Activated CD8-positive, alpha-beta memory T cell treated with anti-CD3 and anti-CD28 coated beads, Interleukin-2, amount 50 U/mL, for 1 hour (primary cell): ENCODE measurements around the gene DGKH.
"Not testable (repeated sequence)": the region's sequence is repeated elsewhere in the genome, so short reads cannot be mapped to it uniquely, and the experiment has no call there.

ENCODE experiments used
- DNase-seq: peaks from one replicate; pipeline ENCODE4 v3.0.0-alpha.2; 2020; ENCODE audit errors: extremely low read depth

The DGKH gene

DNA sequence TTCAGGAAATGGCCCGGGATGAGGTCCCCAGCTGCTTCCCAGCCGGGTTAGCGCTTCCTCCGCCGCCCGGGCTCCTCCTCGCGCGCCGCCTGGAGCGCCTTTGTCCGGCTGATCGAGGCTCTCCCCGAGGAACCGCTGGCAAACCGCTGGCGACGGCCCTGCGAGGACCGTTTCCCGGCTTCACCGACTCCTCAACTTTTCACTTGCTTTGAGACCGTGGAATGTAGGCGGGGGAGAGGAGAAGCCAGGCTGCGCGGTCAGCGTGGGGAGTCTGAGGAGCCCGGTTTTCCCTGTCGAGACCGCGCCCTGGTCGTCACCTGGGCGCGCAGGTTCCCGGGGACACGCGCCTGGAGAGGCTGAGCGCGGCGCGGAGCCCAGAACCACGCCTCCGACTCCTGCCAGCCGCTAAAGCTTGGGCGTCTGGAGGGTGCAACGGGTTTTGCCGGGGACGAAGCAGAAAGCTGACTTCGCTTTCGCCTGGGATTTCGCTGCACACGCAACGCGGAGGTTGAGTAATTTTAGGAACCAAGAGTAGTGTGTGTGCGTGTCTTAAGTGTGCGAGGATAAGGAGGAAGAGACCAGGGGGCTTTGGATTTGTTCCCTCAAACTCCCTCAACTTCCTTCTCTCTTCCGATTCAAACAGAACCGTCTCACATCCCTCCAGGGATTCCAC lies 7.3 kb upstream of the DGKH start:
- no peak for DNase-seq

- DNase-seq: no peak
These were observed 6.8 kb upstream of the DGKH start for GRCh38 chr13:42041684-42042035.

DNA sequence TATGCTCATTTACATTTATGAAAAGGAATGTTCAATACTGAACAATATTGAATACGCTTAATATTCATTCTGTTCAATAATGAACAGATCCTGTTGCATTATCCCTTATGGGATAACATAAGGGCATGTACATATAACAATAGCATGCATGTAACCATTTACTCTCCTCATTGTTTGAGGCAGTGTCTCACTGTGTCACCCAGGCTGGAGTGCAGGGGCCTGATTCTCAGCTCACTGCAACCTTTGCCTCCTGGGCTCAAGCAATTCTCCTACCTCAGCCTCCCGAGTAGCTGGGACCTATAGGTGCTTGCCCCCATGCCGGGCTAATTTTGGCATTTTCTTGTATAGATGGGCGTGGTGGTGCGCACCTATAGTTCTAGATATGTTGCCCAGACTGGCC lies 4.8 kb upstream of the DGKH start:
- no peak for DNase-seq

- no peak for DNase-seq
These were observed 2.0 kb upstream of the DGKH start for GRCh38 chr13:42046448-42046847.

DNA sequence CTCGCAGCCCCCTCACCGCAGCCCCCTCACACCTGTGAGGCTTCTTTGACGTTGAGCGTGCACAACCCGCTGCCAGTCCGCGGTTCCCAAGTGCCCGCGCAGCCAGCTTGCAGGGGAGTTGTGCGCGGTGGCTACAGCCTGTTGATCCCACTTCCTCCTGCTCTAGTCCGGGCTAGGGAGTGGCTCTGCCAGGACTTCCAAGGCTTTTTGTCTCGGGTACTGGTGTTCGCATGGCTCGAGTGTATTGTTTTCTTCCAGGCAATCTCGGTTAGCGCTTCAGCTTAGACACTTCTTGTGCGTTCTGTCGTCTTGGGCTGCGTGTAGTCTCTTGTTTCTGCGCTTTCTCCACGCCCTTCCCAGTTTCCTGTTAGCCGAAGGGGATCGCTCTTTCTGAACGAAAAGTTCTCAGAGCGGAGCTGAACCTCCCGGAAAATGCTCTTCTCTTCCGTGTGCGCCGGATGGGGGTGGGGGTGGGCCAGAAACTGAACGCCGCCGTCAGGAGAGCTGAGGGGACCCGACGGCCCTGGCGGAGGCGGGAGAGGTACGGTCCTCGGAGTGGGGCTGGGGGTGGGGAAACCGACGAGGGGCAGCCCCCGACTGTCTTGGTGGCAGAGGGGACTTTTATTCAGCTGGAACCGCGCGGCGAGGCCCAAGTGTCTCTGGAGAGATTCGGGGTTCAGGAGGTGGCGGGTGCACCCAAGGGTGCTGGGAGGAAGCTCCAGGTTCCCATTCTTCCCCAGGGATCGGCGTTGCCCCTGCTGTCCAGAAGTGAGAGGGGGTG lies 697 bp upstream of the DGKH start:
- DNase-seq: no peak

DNA sequence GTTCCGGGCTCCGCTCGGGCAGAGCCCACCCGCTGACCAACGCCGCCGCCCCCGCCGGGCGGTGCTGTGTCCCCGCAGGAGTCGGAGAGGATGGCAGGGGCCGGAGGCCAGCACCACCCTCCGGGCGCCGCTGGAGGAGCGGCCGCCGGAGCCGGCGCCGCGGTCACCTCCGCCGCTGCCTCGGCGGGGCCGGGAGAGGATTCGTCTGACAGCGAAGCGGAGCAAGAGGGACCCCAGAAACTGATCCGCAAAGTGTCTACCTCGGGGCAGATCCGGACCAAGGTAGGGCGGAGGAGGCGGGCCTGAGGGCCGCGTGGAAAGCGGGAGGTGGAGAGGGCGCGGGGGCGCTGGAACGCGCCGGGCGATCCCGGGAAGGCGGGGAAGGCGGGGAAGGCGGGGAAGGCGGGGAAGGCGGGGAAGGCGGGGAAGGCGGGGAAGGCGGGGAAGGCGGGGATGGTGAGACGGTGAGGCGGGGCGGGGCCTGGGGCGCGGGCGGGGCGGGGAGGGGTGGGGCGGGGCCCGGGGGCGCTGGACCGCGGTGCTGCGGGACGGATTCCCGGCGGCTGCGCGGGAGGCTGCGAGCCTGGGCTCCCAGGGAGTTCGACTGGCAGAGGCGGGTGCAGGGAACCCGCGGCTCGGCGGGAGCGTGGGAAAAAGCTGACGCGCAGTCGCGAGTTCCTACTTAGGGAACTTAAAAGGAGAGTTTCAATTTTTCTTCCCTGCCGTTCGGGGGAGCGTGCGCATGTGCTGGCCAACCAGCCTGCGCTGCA lies 421 bp downstream of the DGKH start:
- DNase-seq: no peak

- no peak for DNase-seq
These were observed 986 bp downstream of the DGKH start for GRCh38 chr13:42049454-42049813.

- no peak for DNase-seq
These were observed 6.5 kb downstream of the DGKH start for GRCh38 chr13:42054798-42055499.

GRCh38 chr13:42055500-42056085 lies 7.1 kb downstream of the DGKH start:
- no peak for DNase-seq

GRCh38 chr13:42056146-42056545 lies 7.7 kb downstream of the DGKH start:
- no peak for DNase-seq

DNA sequence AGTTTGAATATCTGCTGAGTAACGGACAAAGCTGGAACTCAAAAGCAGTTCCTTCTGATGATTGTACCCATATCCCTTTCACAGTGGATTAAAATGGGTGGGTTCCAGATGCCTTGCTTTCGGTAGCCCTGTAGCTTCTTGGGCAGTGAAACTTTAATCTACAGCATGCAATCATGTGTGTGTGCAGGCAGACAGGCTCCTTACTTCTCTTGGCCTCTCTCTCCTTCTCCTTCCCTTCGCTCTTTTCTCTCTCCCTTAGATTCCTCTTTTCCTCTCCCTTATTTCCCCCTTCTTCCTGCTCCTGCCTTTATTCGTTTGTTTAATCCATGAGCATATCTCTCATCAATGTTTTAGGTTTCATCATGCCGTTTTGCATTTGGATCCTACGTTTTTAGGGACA lies 8.1 kb downstream of the DGKH start:
- no peak for DNase-seq

- DNase-seq: no peak
These were observed 9.6 kb downstream of the DGKH start for GRCh38 chr13:42057918-42058530.

GRCh38 chr13:42061943-42062342 lies 13.5 kb downstream of the DGKH start:
- DNase-seq: no peak

GRCh38 chr13:42063105-42063504 lies 14.7 kb downstream of the DGKH start:
- DNase-seq: no peak

DNA sequence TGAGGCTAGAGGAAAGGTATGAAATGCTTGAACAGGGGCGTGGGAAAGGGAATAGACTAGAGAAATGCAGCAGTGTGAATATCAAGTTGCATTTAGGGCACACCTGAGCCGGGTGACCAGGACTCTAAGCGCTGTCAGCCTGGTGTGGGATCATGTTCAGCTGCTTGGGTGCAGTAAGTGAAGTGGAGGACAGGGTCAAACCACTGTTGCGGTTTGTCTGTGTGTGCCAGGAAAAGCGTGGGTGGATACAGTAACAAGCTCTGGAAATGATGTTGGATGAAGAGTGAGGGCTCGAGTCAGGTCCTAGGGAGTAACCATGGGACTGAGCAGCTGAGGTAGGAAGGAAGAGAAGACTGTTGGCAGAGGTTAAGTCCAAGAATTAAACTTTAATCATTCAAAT lies 15.8 kb downstream of the DGKH start:
- DNase-seq: no peak

DNA sequence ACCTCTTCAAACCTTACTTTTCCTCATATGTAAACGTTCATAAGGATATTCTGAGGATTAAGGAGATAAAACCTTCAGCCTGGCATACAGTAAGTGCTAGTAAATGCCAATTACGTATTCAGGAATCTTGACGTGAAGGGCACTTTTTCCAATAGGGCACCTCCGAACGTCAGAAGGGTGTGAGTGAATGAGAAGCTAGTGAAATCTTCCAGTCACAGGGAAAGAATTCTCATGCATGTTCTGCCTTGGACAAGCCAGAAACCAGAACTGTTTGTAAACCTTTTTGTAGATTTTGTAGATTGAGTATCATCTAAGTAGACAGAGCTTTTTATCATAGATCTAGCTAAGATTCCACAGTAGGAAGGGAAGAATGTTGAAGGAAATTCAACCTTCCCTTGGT lies 16.5 kb downstream of the DGKH start:
- no peak for DNase-seq

- no peak for DNase-seq
These were observed 17.0 kb downstream of the DGKH start for GRCh38 chr13:42065414-42065813.

DNA sequence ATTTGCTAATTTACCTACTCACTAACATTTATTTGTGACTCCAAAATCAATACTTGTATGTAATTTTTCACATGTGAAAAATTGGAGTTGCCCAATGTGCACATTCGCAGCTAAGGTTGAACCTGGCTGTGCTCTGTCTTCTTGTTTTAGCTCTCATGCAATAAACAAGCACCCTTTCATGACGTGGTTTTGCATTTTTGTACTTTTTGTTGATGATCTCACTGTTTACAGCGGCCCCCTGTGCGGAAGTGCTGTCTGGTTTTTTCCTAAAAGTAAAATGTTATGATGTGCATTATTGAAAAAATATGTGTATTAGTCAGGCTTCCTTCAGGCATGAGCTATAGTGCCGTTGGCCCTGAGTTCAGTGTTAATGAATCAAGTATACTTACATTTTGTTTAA lies 18.1 kb downstream of the DGKH start:
- no peak for DNase-seq

DNA sequence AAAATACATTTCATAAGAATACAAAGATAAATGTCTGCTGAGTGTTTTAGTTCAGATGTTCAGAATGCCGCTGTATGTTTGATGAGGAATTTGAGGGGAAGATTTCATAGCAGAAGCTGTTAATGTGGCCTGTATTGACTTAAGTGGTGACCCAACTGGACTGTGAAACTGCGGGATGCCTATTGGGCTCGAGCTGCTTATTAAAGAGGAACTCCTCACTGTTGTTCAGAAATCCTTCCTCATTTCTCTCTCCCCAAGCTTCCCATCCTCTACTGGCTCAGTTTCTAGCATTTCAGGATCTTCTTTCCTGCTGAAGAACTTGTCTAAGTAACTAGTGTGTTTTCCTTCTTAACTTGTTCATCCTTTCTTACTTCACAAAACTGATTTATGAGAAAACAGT lies 20.4 kb downstream of the DGKH start:
- no peak for DNase-seq

- not testable (repeated sequence) for DNase-seq
These were observed 22.2 kb downstream of the DGKH start for GRCh38 chr13:42070599-42070998.

DNA sequence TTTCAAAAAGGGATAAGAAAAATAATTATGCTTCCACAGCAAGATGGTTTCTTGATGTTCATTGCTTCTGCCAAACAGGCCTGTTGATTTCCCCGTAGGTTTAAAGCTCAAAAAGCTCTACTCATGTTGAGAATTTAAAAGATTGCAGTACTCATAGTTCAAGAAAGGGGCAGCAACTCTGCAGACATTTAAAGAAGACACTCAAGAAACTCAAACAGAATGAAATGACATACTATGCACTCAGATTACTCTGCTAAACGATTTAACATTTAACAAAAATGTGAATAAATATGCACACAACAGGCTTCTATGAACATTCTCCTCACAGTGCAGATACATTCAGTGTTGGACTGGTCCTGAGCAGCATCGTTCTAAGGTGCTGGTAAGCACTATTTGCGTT lies 22.7 kb downstream of the DGKH start:
- not testable (repeated sequence) for DNase-seq
